Liver (tissue), 3 donors: ENCODE results near the gene INPP5B.

Source experiments
- ATF3 ChIP-seq: IDR thresholded peaks from 2 replicates; pipeline ENCODE4 v1.6.1; 2016; ENCODE audit warnings: antibody characterized with exemption
- CTCF ChIP-seq: fragments of 150-350 bp; IDR thresholded peaks from 2 replicates; pipeline ENCODE4 v1.5.1; 2017; ENCODE audit warnings: improper control_type of control experiment, low read depth, low read length; ENCODE audit not compliant: missing input control
- GABPA ChIP-seq, 2 donors: IDR thresholded peaks in 1 of 2; conservative IDR thresholded peaks in 1 of 2; 2 replicates each; pipeline ENCODE4 v1.6.1; 2016; ENCODE audit warnings: antibody characterized with exemption in 2 of 2, mild to moderate bottlenecking in 1 of 2, moderate library complexity in 1 of 2
- HNF4G ChIP-seq: IDR thresholded peaks from 2 replicates; pipeline ENCODE4 v1.6.1; 2016; ENCODE audit warnings: antibody characterized with exemption
- JUND ChIP-seq, 2 donors: IDR thresholded peaks; 2 replicates each; pipeline ENCODE4 v1.6.1; 2016; ENCODE audit warnings: antibody characterized with exemption in 2 of 2
- MAX ChIP-seq: IDR thresholded peaks from 2 replicates; pipeline ENCODE4 v1.6.1; 2016; ENCODE audit warnings: antibody characterized with exemption
- RAD21 ChIP-seq, 2 donors: IDR thresholded peaks; 2 replicates each; pipeline ENCODE4 v1.6.1; 2016; ENCODE audit warnings: antibody characterized with exemption in 2 of 2, mild to moderate bottlenecking in 2 of 2
- REST ChIP-seq: IDR thresholded peaks from 2 replicates; pipeline ENCODE4 v1.6.1; 2016; ENCODE audit warnings: antibody characterized with exemption, mild to moderate bottlenecking
- RXRA ChIP-seq, 2 donors: IDR thresholded peaks; 2 replicates each; pipeline ENCODE4 v1.6.1; 2017 to 2018; ENCODE audit warnings: antibody characterized with exemption in 2 of 2, mild to moderate bottlenecking in 1 of 2
- TAF1 ChIP-seq: conservative IDR thresholded peaks from 2 replicates; pipeline ENCODE4 v1.6.1; 2016; ENCODE audit warnings: antibody characterized with exemption, mild to moderate bottlenecking
- YY1 ChIP-seq: IDR thresholded peaks from 2 replicates; pipeline ENCODE4 v1.6.1; 2016; ENCODE audit warnings: antibody characterized with exemption, mild to moderate bottlenecking
- ZBTB33 ChIP-seq: IDR thresholded peaks from 2 replicates; pipeline ENCODE4 v1.6.1; 2016; ENCODE audit warnings: antibody characterized with exemption
- donor health status: healthy.
- donor health status: healthy.

- no peak for TF ChIP-seq CTCF
- TF ChIP-seq JUND (IDR thresholded peaks at IDR 0.05) = no peak
- TF ChIP-seq MAX = no peak
- TF ChIP-seq GABPA (IDR thresholded peaks at IDR 0.05 in 1 of 2, conservative IDR thresholded peaks at IDR 0.05 in 1 of 2) = no peak
- no peak for TF ChIP-seq REST
- no peak for TF ChIP-seq ZBTB33
- TF ChIP-seq YY1 = no peak
- no peak for TF ChIP-seq TAF1
- TF ChIP-seq RAD21 (IDR thresholded peaks at IDR 0.05) = no peak
- no peak for TF ChIP-seq ATF3
- no peak for TF ChIP-seq RXRA (IDR thresholded peaks at IDR 0.05)
- no peak for TF ChIP-seq HNF4G
These were observed 87.8 kb downstream of the INPP5B start for GRCh38 chr1:37858931-37859506.
